CD8-positive, alpha-beta memory T cell (primary cell): ENCODE data around the gene PRAMEF20. TPM values are rescaled to one million over a fixed set of nuclear protein-coding genes. Genes with fewer than 3 reads are reported as not detected.
"Not testable (repeated sequence)": the region's sequence is repeated elsewhere in the genome, so short reads cannot be mapped to it uniquely, and the experiment has no call there.

Experiments
- CTCF ChIA-PET: fragments of 350-600 bp; sonication (Branson Sonifier 250); formaldehyde crosslinking; loops from one replicate; lab custom pipeline; 2021; ENCODE audit warnings: antibody characterized with exemption; lab: Charles Lee
- POLR2A ChIA-PET: fragments of 350-600 bp; sonication (Branson Sonifier 250); formaldehyde crosslinking; loops from one replicate; lab custom pipeline; 2021; ENCODE audit warnings: antibody characterized with exemption; lab: Charles Lee
- DNase-seq, 5 donors: peaks; one replicate each; pipeline versions ENCODE4 v3.0.0 to v3.0.0-alpha.2; 2020 to 2022; ENCODE audit warnings: mixed read lengths in 1 of 5
- H3K27ac ChIP-seq: one replicate; pipeline ENCODE4 v1.7.0; 2013; ENCODE audit warnings: low read depth, mild to moderate bottlenecking, low read length, moderate library complexity
- H3K27me3 ChIP-seq: 2 replicates; pipeline ENCODE4 v1.7.0; 2013; ENCODE audit warnings: low read length, mild to moderate bottlenecking; ENCODE audit not compliant: insufficient read depth, poor library complexity, severe bottlenecking
- H3K36me3 ChIP-seq: 2 replicates; pipeline ENCODE4 v1.7.0; 2013; ENCODE audit warnings: mild to moderate bottlenecking, low read length, moderate library complexity; ENCODE audit not compliant: insufficient read depth
- H3K4me1 ChIP-seq: 2 replicates; pipeline ENCODE4 v1.7.0; 2013; ENCODE audit warnings: mild to moderate bottlenecking, low read length, moderate library complexity; ENCODE audit not compliant: insufficient read depth
- H3K4me3 ChIP-seq: 2 replicates; pipeline ENCODE4 v1.7.0; 2013; ENCODE audit warnings: mild to moderate bottlenecking, low read length
- H3K9me3 ChIP-seq: 2 replicates; pipeline ENCODE4 v1.7.0; 2013; ENCODE audit warnings: mild to moderate bottlenecking, low read length
- H3K27ac Mint-ChIP-seq, 8 donors: one replicate each; pipeline ENCODE4 v1.8.0; 2020 to 2021; ENCODE audit warnings: mixed read lengths in 8 of 8, mild to moderate bottlenecking in 6 of 8, inconsistent platforms in 3 of 8, moderate library complexity in 3 of 8
- H3K27me3 Mint-ChIP-seq, 2 donors: one replicate each; pipeline ENCODE4 v1.8.0; 2020 to 2021; ENCODE audit warnings: mixed read lengths in 2 of 2, mild to moderate bottlenecking in 1 of 2, moderate library complexity in 1 of 2
- H3K36me3 Mint-ChIP-seq, 3 donors: one replicate each; pipeline ENCODE4 v1.8.0; 2020 to 2021; ENCODE audit warnings: mixed read lengths in 3 of 3, inconsistent platforms in 1 of 3, mild to moderate bottlenecking in 1 of 3
- H3K4me1 Mint-ChIP-seq, 3 donors: one replicate each; pipeline ENCODE4 v1.8.0; 2020 to 2021; ENCODE audit warnings: mixed read lengths in 3 of 3, inconsistent platforms in 1 of 3, mild to moderate bottlenecking in 1 of 3
- H3K4me3 Mint-ChIP-seq, 7 donors: one replicate each; pipeline ENCODE4 v1.8.0; 2020 to 2021; ENCODE audit warnings: mixed read lengths in 7 of 7, mild to moderate bottlenecking in 6 of 7, moderate library complexity in 4 of 7, inconsistent platforms in 2 of 7
- H3K9me3 Mint-ChIP-seq, 5 donors: one replicate each; pipeline ENCODE4 v1.8.0; 2020 to 2022; ENCODE audit warnings: mixed read lengths in 5 of 5, mild to moderate bottlenecking in 3 of 5, moderate library complexity in 2 of 5, inconsistent platforms in 1 of 5
- polyA plus RNA-seq: library from polyadenylated mRNA; unstranded; fragments of 300-500 nt; fragmentation: Illumina TruSeq; gene quantifications from one replicate; pipeline ENCODE4 v1.2.3, GENCODE V29; 2021
- total RNA-seq, 2 experiments: library from RNA; stranded (reverse); gene quantifications; one replicate each; pipeline ENCODE4 v1.2.3, GENCODE V29; 2021

Gene PRAMEF20
- total and polyA plus RNA-seq, 3 experiments from 2014 or later = not detected

GRCh38 chr1:13394761-13395160, 15.5 kb upstream of the PRAMEF20 start:
- CTCF ChIA-PET, POLR2A ChIA-PET, H3K36me3 Mint-ChIP-seq, H3K9me3 ChIP-seq, H3K27me3 ChIP-seq, H3K27ac ChIP-seq, H3K36me3 ChIP-seq, H3K4me3 Mint-ChIP-seq, H3K27me3 Mint-ChIP-seq, H3K4me1 Mint-ChIP-seq, H3K4me3 ChIP-seq, H3K27ac Mint-ChIP-seq, H3K4me1 ChIP-seq, H3K9me3 Mint-ChIP-seq, DNase-seq: not testable (repeated sequence)

GRCh38 chr1:13395311-13395710, 14.9 kb upstream of the PRAMEF20 start:
- H3K27ac ChIP-seq, POLR2A ChIA-PET, H3K27me3 ChIP-seq, H3K4me1 ChIP-seq, H3K9me3 Mint-ChIP-seq, H3K4me3 ChIP-seq, H3K4me3 Mint-ChIP-seq, H3K36me3 Mint-ChIP-seq, CTCF ChIA-PET, H3K27ac Mint-ChIP-seq, H3K9me3 ChIP-seq, H3K4me1 Mint-ChIP-seq, DNase-seq, H3K27me3 Mint-ChIP-seq, H3K36me3 ChIP-seq: not testable (repeated sequence)

DNA sequence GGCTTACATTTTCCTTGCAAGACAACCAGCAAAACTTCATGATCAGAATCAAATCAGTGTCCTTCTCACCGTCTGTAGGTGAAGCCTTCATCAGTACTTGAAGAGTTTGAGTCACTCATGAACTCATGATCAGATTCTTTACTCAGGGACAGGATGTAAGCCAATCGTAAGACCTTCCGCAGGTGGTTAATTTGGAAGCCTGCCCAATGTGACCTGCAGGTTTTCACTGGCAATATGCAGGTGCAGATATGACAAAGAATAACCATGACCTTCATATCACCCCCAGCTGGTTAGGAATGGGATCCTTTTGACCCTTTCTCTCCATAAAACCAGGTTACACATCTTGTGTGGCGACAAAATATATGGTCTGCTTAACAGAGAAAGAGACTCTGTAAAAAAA, 2.4 kb upstream of the PRAMEF20 start:
- no peaks in the 10 kb centered on the region for H3K36me3 ChIP-seq
- POLR2A ChIA-PET = no interaction called here
- Mint-ChIP-seq H3K9me3 (peaks cover 0 to 4% (median 0%) of the 10 kb centered on the region in 5 donors), H3K36me3 (no peaks in the 10 kb centered on the region), H3K27ac (no peak overlapping the region), H3K27me3 (peaks cover 0 to 1% of the 10 kb centered on the region in 2 donors), H3K4me3 (no peak overlapping the region), H3K4me1 (no peaks in the 10 kb centered on the region)
- H3K27me3 ChIP-seq = no peaks in the 10 kb centered on the region
- H3K27ac ChIP-seq = no peak overlapping the region
- H3K4me1 ChIP-seq = no peaks in the 10 kb centered on the region
- no peaks in the 10 kb centered on the region for H3K9me3 ChIP-seq
- no peak for DNase-seq
- no peak overlapping the region for H3K4me3 ChIP-seq
- CTCF ChIA-PET = no interaction called here

DNA sequence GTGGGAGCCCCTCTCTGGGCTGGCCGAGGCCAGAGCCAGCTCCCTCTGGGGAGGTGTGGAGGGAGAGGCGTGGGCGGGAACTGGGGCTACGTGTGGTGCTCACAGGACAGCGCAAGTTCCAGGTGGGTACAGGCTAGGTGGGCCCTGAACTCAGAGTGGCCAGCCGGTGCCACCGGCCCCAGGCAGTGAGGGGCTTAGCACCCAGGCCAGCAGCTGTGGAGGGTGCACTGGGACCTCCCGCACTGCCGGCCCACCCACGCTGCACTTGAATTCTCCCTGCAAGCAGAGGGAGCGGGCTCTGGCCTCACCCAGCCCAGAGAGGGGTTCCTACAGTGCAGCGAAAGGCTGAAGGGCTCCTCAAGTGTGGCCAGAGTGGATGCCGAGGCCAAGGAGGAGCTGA, 20.2 kb downstream of the PRAMEF20 start:
- Mint-ChIP-seq H3K4me3 (no peak overlapping the region), H3K4me1 (no peaks in the 10 kb centered on the region), H3K27ac (no peak overlapping the region), H3K36me3 (no peaks in the 10 kb centered on the region), H3K9me3 (peaks cover 0 to 3% (median 0%) of the 10 kb centered on the region in 5 donors), H3K27me3 (peaks cover 2 to 9% of the 10 kb centered on the region in 2 donors)
- no peak overlapping the region for H3K4me3 ChIP-seq
- no peak overlapping the region for H3K27ac ChIP-seq
- DNase-seq = no peak
- H3K36me3 ChIP-seq = no peaks in the 10 kb centered on the region
- ChIA-PET POLR2A (no interaction called here), CTCF (no interaction called here)
- no peaks in the 10 kb centered on the region for H3K4me1 ChIP-seq
- no peaks in the 10 kb centered on the region for H3K9me3 ChIP-seq
- H3K27me3 ChIP-seq = no peaks in the 10 kb centered on the region

DNA sequence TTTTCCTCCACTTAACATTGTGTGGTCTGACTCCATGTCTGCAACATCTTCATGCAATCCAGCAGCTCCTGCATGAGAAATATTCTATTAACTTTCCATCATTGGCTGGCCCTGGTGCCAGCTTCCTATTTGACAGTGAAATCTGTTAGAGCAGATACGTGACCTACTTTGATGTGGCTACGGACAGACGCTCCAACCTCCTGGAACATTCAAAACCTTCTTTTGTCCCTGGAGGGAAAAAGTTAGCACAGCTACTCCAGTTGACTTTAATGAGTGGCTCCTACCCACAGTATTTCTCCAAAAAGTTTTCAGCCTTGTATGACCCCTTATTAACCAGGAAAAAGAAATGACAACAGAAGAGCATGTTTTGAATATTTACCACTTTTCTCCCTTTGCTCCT, 22.0 kb downstream of the PRAMEF20 start:
- Histone ChIP-seq H3K9me3 (no peaks in the 10 kb centered on the region), H3K27ac (no peak overlapping the region), H3K4me3 (no peak overlapping the region), H3K36me3 (no peaks in the 10 kb centered on the region), H3K27me3 (no peaks in the 10 kb centered on the region), H3K4me1 (no peaks in the 10 kb centered on the region)
- DNase-seq = no peak
- Mint-ChIP-seq H3K9me3 (peaks cover 0 to 3% (median 0%) of the 10 kb centered on the region in 5 donors), H3K36me3 (no peaks in the 10 kb centered on the region), H3K27ac (no peak overlapping the region), H3K4me1 (no peaks in the 10 kb centered on the region), H3K27me3 (peaks cover 2 to 12% of the 10 kb centered on the region in 2 donors), H3K4me3 (no peak overlapping the region)
- ChIA-PET CTCF (interaction anchor here (1.6 kb wide), 1 partner anchor 9 kb away, joined by 3 read pairs; no protein-coding TSS in a partner anchor), POLR2A (no interaction called here)

- H3K4me1 ChIP-seq, H3K4me3 Mint-ChIP-seq, H3K27me3 ChIP-seq, H3K36me3 Mint-ChIP-seq, H3K4me1 Mint-ChIP-seq, DNase-seq, CTCF ChIA-PET, H3K27ac Mint-ChIP-seq, H3K9me3 Mint-ChIP-seq, H3K9me3 ChIP-seq, H3K4me3 ChIP-seq, H3K36me3 ChIP-seq, H3K27ac ChIP-seq, POLR2A ChIA-PET: not testable (repeated sequence)
- H3K27me3 Mint-ChIP-seq = peaks cover 3 to 12% of the 10 kb centered on the region in 2 donors
Observed at GRCh38 chr1:13433694-13434358, 23.6 kb downstream of the PRAMEF20 start.

- no peaks in the 10 kb centered on the region for H3K4me1 Mint-ChIP-seq
- H3K36me3 ChIP-seq = no peaks in the 10 kb centered on the region
- ChIA-PET CTCF (no interaction called here), POLR2A (no interaction called here)
- no peak overlapping the region for H3K27ac ChIP-seq
- peaks cover 2 to 12% of the 10 kb centered on the region in 2 donors for H3K27me3 Mint-ChIP-seq
- H3K4me1 ChIP-seq = no peaks in the 10 kb centered on the region
- H3K27ac Mint-ChIP-seq = no peak overlapping the region
- no peak overlapping the region for H3K4me3 Mint-ChIP-seq
- H3K9me3 Mint-ChIP-seq = peaks cover 0 to 3% (median 0%) of the 10 kb centered on the region in 5 donors
- no peaks in the 10 kb centered on the region for H3K27me3 ChIP-seq
- H3K9me3 ChIP-seq = no peaks in the 10 kb centered on the region
- no peak overlapping the region for H3K4me3 ChIP-seq
- no peak for DNase-seq
- H3K36me3 Mint-ChIP-seq = no peaks in the 10 kb centered on the region
Observed at GRCh38 chr1:13435458-13435857, 25.2 kb downstream of the PRAMEF20 start.

DNA sequence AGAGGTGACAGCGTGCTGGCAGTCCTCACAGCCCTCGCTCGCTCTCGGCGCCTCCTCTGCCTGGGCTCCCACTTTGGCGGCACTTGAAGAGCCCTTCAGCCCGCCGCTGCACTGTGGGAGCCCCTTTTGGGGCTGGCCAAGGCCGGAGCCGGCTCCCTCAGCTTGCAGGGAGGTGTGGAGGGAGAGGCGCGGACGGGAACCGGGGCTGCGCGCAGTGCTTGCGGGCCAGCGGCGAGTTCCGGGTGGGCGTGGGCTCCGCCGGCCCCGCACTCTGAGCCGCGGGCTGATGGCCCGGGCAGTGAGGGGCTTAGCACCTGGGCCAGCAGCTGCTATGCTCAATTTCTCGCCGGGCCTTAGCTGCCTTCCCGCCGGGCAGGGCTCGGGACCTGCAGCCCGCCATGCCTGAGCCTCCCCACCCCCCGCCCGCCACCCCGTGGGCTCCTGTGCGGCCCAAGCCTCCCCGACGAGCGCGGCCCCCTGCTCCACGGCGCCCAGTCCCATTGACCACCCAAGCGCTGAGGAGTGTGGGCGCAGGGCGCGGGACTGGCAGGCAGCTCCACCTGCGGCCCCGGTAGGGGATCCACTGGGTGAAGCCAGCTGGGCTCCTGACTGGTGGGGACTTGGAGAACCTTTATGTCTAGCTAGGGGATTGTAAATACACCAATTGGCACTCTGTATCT, 29.0 kb downstream of the PRAMEF20 start:
- H3K27me3 ChIP-seq, H3K36me3 Mint-ChIP-seq, H3K27ac Mint-ChIP-seq, H3K4me3 Mint-ChIP-seq, POLR2A ChIA-PET, H3K36me3 ChIP-seq, H3K4me1 Mint-ChIP-seq, H3K9me3 Mint-ChIP-seq, H3K27ac ChIP-seq, H3K4me1 ChIP-seq, DNase-seq, H3K4me3 ChIP-seq, CTCF ChIA-PET, H3K27me3 Mint-ChIP-seq, H3K9me3 ChIP-seq: not testable (repeated sequence)
